Bladder microvascular endothelial cell (primary cell): ENCODE data around the gene PRKACB. TPM values are rescaled to one million over a fixed set of nuclear protein-coding genes. Genes with fewer than 3 reads are reported as not detected.

Experiments used
- total RNA-seq: library from RNA; depleted of rRNA; stranded (reverse); fragments of >200 nt; gene quantifications from 2 replicates; pipeline ENCODE4 v1.2.3, GENCODE V29; 2014

Gene PRKACB
- total RNA-seq = 25.3 and 27.7 TPM in 2 replicates

DNA sequence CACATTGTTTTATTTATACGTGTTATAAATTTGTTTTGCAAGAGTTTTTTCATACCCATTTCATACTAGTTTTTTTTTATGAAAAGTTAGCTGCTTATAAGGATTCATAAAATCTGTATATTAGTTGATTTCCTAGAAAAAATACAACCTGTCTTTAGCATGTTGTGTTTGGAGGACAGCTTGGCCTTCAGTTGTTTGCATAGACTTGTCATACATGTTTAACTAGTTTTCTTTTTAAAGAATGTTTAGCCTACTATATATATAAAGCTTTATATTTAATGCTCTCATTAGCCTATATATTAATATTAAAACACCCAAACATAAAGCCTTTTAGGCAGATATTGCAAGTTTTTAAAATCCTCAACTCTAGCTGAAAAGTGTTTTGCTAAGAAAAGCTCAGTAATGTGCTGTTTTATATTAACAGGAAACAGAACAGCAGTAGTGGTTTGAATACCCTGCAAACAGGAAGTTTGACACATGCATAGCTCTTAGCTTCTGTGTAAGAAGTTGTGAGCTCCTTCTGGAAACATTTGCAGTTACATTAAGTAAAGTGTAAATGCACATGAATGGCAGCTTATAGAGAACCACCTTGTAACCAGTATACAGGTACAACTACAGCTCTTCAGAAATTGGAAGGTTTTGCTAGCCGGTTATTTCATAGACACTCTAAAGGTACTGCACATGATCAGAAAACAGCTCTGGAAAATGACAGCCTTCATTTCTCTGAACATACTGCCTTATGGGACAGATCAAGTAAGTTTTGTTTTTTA, at the start of gene PRKACB:
Gene PRKACB, plus strand, starts transcription at position 476 of the 770 bp plus-strand sequence. Its CDS starts 91 bp downstream, at position 567.

Other genes with a start within 250 kb of the PRKACB start
- 1.5 and 3.8 TPM in 2 replicates for gene TTLL7, start 145.1 kb upstream of the PRKACB start, total RNA-seq
- 1.1 and 1.3 TPM in 2 replicates for gene SAMD13, start 157.4 kb downstream of the PRKACB start, total RNA-seq